ENCODE data around the gene ARL11.

Gene ARL11

GRCh38 chr13:49615836-49616675 is 12.3 kb upstream of the ARL11 start:
- DNase-seq = no peak

GRCh38 chr13:49616676-49617065 is 11.6 kb upstream of the ARL11 start:
- no peak for DNase-seq

- DNase-seq = no peak
These were observed 8.1 kb upstream of the ARL11 start for GRCh38 chr13:49620170-49620621.

- DNase-seq = no peak
These were observed 5.9 kb upstream of the ARL11 start for GRCh38 chr13:49622174-49622946.

GRCh38 chr13:49624229-49624628 is 4.1 kb upstream of the ARL11 start:
- DNase-seq = no peak

- no peak for DNase-seq
These were observed 2.8 kb upstream of the ARL11 start for GRCh38 chr13:49625392-49626079.

GRCh38 chr13:49629196-49629938 is 1.1 kb downstream of the ARL11 start:
- no peak for DNase-seq

GRCh38 chr13:49629947-49630346 is 1.6 kb downstream of the ARL11 start:
- DNase-seq = no peak

GRCh38 chr13:49630580-49630979 is 2.3 kb downstream of the ARL11 start:
- DNase-seq = no peak

GRCh38 chr13:49632156-49632555 is 3.8 kb downstream of the ARL11 start:
- DNase-seq = no peak

- no peak for DNase-seq
These were observed 5.4 kb downstream of the ARL11 start for GRCh38 chr13:49633710-49634109.

GRCh38 chr13:49635599-49636433 is 7.5 kb downstream of the ARL11 start:
- no peak for DNase-seq

- no peak for DNase-seq
These were observed 8.4 kb downstream of the ARL11 start for GRCh38 chr13:49636705-49637104.

- no peak for DNase-seq
These were observed 9.9 kb downstream of the ARL11 start for GRCh38 chr13:49638030-49638743.

- no peak for DNase-seq
These were observed 10.4 kb downstream of the ARL11 start for GRCh38 chr13:49638744-49639072.

GRCh38 chr13:49641801-49642291 is 13.5 kb downstream of the ARL11 start:
- no peak for DNase-seq

- no peak for DNase-seq
These were observed 14.8 kb downstream of the ARL11 start for GRCh38 chr13:49643035-49643646.

GRCh38 chr13:49645451-49645850 is 17.1 kb downstream of the ARL11 start:
- no peak for DNase-seq

GRCh38 chr13:49646688-49647087 is 18.4 kb downstream of the ARL11 start:
- no peak for DNase-seq

- no peak for DNase-seq
These were observed 21.1 kb downstream of the ARL11 start for GRCh38 chr13:49649244-49649962.

All from KG1 (cell line).